ENCODE data around the gene MMP27.

Gene MMP27

DNA sequence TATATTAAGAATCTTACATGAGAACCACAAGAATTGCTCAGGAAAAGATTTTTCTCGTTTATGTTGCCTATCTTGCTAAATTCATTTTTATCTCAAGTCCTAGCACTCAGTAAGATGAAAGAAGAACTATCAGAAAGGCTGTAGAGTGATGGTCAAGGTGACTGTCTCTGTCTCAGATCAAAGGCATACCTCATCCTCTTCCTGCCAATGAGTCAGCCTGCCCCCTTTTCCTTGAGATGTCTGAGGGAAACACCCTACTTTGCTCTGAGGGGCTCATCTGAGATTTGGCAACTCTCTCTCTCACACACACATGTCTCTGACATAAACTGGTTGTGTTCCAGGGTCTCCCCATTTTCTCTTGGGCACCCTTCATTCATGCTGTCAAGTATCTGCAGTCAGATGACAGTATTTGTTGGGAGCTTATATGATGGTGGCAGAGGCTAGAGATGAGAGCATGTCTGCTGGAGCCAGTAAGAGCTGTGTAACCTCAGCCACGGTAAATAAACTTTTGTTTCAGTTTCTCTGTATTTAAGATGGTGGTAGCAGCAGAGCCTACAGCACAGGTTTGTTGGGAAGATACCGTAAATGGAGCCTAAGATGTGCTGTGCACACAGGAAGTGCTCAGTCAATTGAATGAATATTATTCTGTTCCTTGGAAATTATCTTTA, 1.6 kb downstream of the MMP27 start:
- DNase-seq: no peak

GRCh38 chr11:102695201-102695600, 10.4 kb downstream of the MMP27 start:
- no peak for DNase-seq

- no peak for DNase-seq
These were observed 19.8 kb downstream of the MMP27 start for GRCh38 chr11:102685754-102686153.

GRCh38 chr11:102685338-102685737, 20.2 kb downstream of the MMP27 start:
- no peak for DNase-seq

- DNase-seq: no peak
These were observed 22.3 kb downstream of the MMP27 start for GRCh38 chr11:102683277-102683676.

DNA sequence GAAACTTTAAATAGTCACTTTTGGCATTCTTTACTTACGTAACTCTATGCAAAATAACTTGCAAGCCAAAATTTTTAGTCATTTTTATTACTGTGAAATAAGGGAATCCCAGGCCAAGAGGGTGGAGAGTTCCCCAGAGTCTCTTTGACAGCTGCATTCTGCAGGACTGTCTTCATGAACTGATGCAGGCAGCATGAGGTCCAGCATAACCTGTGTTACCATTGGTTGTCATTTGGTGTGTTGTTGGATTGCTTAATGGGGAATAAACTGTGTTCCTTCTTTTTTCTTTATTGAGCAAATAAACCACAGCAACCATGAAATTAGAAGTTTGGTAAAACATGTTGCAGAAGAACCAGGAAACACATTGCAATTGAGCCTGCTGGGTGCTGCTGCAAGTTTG, 24.6 kb downstream of the MMP27 start:
- peak in 1 of 2 donors; percentile 9 for DNase-seq

- no peak for DNase-seq
These were observed 27.5 kb downstream of the MMP27 start for GRCh38 chr11:102678022-102678421.

DNA sequence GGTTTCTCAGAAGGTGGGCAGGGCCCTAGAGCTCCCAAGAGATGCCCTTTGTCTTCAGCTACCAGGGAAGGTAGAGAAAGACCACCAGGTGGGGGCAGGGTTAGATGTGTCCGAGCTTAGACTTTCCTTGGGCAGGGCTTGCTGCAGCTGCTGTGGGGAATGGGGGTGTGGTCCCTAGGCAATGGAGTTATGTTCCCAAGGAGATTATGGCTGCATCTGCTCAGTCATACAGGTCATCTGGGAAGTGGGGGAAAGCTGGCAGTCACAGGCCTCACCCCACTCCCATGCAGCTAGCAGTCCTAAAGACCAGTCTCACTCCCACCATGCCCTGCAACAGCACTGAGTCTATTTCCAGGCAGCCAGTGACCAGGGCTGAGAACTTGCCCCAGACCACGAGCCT, 29.5 kb downstream of the MMP27 start:
- no peak for DNase-seq

DNA sequence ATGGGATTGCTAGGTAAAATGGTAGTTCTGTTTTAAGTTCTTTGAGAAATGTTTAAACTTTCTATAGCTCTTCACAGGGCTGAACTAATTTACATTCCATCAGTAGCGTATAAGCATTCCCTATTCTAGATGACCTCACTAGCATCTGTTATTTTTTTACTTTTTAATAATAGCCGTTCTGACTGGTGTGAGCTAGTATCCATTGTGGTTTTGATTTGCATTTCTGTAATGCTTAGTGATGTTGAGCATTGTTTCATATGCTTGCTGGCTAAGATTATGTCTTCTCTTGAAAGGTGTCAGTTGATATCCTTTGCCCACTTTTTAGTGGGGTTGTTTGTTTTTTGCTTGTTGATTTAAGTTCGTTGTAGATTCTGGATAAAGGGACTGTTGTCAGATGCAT, 35.9 kb downstream of the MMP27 start:
- DNase-seq: no peak

DNA sequence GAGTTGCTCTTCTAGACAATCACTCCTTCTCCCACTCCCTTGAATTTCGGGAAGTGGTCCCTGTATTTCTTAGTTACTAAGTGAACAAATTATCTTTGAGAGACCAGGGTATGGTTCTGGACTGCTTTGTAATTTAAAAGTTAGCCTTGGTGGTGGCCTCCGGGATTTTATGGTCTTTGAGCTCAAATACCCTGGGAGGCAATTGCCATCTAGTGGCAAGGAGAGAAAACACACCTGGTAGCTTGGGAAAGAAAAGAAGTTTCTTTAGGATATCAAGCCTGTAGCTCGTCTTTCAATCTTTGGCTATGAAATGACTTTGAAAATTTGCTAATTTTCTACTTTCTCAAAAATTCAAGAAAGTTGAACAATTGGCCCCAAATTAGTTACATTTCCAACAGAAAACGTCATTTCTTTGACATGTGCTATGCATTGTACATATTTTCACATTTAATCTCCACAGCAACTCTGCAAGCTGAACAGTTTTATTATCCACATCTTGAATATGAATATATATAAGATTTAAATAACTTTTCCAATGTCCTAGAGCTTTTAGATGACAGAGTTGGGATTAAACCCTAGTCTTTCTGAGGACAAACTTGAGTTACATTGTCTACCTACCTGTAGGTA, 39.1 kb downstream of the MMP27 start:
- DNase-seq: peak; percentile 6 to 36

DNA sequence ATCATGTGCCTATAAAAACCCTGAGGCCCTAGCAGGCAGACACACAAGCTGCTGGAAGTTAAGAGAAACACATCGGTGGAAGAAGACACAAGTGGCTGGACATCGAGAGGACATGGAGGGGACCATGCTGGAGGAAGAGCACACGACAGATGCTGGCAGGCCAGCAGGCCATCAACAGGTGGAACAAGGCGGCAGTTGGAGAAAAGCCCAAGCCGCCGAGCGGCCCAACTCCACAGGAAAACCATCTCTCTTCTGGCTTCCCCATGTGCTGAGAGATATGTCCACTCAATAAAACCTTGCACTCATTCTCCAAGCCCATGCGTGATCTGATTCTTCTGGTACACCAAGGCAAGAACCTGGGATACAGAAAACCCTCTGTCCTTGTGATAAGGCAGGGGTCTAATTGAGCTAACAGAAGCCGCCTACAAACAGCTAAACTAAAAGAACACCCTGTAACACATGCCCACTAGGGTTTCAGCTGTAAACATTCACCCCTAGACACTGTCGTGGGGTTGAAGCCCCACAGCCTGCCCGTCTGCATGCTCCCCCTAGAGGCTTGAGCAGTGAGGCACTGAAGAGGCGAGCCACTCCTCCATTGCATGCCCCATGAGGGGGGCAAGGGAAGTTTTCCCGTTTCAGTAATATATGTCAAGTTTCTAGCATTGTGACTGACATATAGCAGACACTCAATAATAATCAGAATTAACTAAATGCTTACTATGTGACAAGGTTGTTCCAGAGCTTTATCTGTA, 41.4 kb downstream of the MMP27 start:
- DNase-seq: peak in 1 of 2 donors; percentile 10

DNA sequence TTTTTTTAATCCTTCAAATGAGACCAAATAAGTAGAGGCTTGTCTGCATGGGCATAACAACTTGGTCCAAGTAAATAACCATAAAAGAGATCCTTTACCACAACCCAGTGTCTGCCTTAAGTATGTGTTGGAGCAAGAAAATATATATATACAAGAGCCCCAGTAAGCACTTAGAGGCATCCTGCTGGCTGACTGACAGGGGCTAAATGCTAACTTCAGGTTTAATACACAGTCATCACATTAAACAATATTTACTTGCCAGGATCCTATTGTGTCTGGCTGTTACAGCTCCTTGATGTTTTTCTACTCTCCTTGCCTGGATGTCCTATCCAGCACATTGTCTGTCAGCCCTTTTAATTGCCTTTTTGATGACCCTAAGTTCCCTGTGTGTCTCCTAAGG, 43.0 kb downstream of the MMP27 start:
- no peak for DNase-seq

GRCh38 chr11:102661040-102661439, 44.5 kb downstream of the MMP27 start:
- DNase-seq: no peak

DNA sequence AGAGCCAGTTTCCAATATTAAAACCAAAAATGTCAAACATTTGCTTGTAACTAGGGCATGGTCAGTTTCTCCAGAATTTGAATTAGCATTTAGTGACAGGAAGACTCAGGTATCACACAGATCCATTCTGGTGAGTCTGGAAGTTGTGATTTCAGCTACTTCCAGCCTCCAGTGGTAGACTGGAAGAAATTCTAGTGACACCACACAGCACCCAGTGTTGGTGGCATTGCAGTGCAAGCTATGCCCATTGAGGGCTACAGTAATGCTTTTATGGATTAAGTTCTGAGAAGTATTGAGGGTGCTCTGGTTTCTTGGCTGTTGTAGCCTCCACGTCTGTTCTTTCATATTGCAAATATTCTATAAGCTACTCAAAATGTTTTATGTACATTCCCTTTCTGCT, 49.0 kb downstream of the MMP27 start:
- no peak for DNase-seq

DNA sequence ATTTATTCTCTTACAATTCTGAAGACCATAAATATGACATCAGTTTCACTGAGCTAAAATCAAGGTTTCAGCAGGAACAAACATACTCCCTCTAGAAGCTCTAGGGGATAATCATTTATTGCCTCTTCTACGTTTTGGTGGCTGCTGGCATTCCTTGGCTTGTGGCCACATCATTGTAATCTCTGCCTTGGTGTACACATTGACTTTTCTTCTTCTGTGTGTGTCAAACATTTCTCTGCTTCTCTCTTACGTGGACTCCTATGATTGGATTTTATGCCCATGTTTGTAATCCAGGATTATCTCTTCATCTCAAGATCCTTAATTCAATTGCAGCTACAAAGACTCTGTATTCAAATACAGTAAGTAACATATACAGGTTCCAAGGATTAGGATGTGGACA, 50.0 kb downstream of the MMP27 start:
- no peak for DNase-seq

GRCh38 chr11:102654761-102655160, 50.8 kb downstream of the MMP27 start:
- DNase-seq: no peak

- no peak for DNase-seq
These were observed 51.8 kb downstream of the MMP27 start for GRCh38 chr11:102653744-102654291.

DNA sequence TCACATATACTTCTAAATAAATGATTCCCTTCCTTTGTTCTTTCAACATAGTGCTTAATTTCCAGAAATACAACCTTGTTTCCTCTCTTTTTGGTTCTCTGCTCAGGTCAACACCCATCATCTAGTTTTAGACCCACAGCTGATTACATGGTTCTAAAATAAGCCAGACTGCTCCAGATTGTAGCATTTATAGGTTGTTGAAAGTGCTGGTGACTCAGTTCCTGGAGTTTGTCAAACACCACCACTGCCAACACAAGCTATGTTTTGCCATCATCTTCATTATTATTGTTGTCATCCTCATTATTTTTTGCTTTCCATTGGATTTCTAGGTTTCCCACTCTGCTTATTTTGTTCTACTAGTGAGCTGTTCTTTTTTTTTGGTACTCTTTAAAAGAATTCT, 58.1 kb downstream of the MMP27 start:
- no peak for DNase-seq

DNA sequence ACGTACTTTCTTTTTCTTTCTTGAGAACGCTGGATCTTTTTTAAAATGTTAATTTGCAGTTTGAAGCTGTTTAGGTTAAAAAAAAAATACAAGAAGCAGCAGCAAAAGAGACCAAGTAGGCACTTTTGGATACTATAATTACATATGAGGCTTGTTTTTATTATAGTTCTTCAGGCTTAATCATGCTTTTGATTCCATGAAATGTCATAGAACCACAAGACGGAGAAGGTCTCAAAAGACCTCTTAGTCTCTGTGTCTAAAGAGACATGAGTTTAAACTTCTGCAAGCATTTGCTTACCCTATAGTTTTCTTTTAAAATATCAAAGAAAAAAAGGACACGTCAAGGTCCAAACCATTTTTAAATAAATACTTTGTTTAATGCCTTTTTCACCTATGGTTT, 61.6 kb downstream of the MMP27 start:
- DNase-seq: no peak

All from CD4-positive, alpha-beta T cell treated with Interleukin-1 beta for 1 hour (primary cell).